Peyer's patch (tissue), 4 donors: ENCODE data around the gene PRG2. TPM values are rescaled to one million over a fixed set of nuclear protein-coding genes. Genes with fewer than 3 reads are reported as not detected.

Source experiments
- DNase-seq, 3 donors: peaks; one replicate each; pipeline ENCODE4 v3.0.0-alpha.2; 2017 to 2019
- H3K27ac ChIP-seq, 4 donors: fragments of 200-600 bp; sonication (generic); one replicate each; pipeline ENCODE4 v1.5.1; 2016 to 2019
- H3K27me3 ChIP-seq, 2 donors: fragments of 200-600 bp; sonication (generic); one replicate each; pipeline ENCODE4 v1.5.1; 2019
- H3K36me3 ChIP-seq, 3 donors: fragments of 200-600 bp; sonication (generic); one replicate each; pipeline ENCODE4 v1.5.1; 2016 to 2019
- H3K4me1 ChIP-seq, 4 donors: fragments of 200-600 bp; sonication (generic); one replicate each; pipeline ENCODE4 v1.5.1; 2016 to 2019
- H3K4me3 ChIP-seq, 4 donors: fragments of 200-600 bp; sonication (generic); 1 replicate in 3 of 4; 2 replicates in 1 of 4; pipeline ENCODE4 v1.5.1; 2016 to 2019; ENCODE audit warnings: mild to moderate bottlenecking in 1 of 4
- H3K9me3 ChIP-seq, 4 donors: fragments of 200-600 bp; sonication (generic); one replicate each; pipeline ENCODE4 v1.5.1; 2016 to 2019; ENCODE audit warnings: mild to moderate bottlenecking in 1 of 4
- POLR2A ChIP-seq, 2 donors: fragments of 450-650 bp; IDR thresholded peaks; one replicate each; pipeline ENCODE4 v1.5.1; 2017; ENCODE audit warnings: antibody characterized with exemption in 2 of 2, mild to moderate bottlenecking in 2 of 2, moderate library complexity in 2 of 2
- total RNA-seq, 4 donors: library from RNA; depleted of rRNA; stranded (reverse); fragments of >200 nt; gene quantifications; one replicate each; pipeline ENCODE4 v1.1.0, GENCODE V29; 2016
- TF ChIP-seq, protein P1 (sequence below), 6 experiments: fragments of 450-650 bp in 4 of 6; fragments of 200-600 bp in 2 of 6; sonication (generic) in 1 of 6; IDR thresholded peaks; one replicate each; pipeline ENCODE4 v1.5.1; 2017 to 2019; ENCODE audit warnings: antibody characterized with exemption in 6 of 6, mild to moderate bottlenecking in 3 of 6, moderate library complexity in 1 of 6

The PRG2 gene
- total RNA-seq, 4 donors from 2014 or later = not detected

- H3K36me3 ChIP-seq = peaks cover 0 to 31% (median 0%) of the 10 kb centered on the region in 3 donors
- H3K4me1 ChIP-seq = no peaks in the 10 kb centered on the region
- no peak for TF ChIP-seq POLR2A (IDR thresholded peaks at IDR 0.05)
- TF ChIP-seq, protein P1, sequence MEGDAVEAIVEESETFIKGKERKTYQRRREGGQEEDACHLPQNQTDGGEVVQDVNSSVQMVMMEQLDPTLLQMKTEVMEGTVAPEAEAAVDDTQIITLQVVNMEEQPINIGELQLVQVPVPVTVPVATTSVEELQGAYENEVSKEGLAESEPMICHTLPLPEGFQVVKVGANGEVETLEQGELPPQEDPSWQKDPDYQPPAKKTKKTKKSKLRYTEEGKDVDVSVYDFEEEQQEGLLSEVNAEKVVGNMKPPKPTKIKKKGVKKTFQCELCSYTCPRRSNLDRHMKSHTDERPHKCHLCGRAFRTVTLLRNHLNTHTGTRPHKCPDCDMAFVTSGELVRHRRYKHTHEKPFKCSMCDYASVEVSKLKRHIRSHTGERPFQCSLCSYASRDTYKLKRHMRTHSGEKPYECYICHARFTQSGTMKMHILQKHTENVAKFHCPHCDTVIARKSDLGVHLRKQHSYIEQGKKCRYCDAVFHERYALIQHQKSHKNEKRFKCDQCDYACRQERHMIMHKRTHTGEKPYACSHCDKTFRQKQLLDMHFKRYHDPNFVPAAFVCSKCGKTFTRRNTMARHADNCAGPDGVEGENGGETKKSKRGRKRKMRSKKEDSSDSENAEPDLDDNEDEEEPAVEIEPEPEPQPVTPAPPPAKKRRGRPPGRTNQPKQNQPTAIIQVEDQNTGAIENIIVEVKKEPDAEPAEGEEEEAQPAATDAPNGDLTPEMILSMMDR (IDR thresholded peaks at IDR 0.05) = no peak
- no peaks in the 10 kb centered on the region for H3K27me3 ChIP-seq
- H3K27ac ChIP-seq = no peak overlapping the region
- no peak overlapping the region for H3K4me3 ChIP-seq
- no peak for DNase-seq
- no peaks in the 10 kb centered on the region for H3K9me3 ChIP-seq
Measured at GRCh38 chr11:57409321-57410100, 19.1 kb upstream of the PRG2 start.

DNA sequence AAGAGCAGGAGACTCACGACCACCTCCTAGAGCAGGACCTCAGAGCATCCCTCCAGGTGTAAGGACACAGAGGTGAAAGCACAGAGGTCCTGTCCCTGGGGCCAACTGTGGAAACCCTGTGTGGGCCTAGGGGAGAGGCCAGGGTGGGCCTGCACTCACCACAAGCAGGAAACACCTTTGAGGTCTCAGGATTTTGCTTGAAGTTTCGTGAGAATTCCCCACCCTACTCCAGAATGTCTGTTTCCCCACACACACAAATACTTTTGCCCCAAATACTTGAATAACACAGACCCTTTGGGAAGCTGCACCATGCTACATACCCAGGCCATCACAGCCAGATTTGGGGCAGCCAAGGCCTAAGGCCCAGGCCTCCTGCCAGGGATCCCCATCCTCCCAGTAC is 18.3 kb upstream of the PRG2 start:
- Histone ChIP-seq H3K36me3 (peaks cover 0 to 25% (median 0%) of the 10 kb centered on the region in 3 donors), H3K27me3 (no peaks in the 10 kb centered on the region), H3K9me3 (no peaks in the 10 kb centered on the region), H3K4me1 (no peaks in the 10 kb centered on the region), H3K27ac (no peak overlapping the region), H3K4me3 (no peak overlapping the region)
- DNase-seq = no peak
- TF ChIP-seq POLR2A (IDR thresholded peaks at IDR 0.05) = no peak
- TF ChIP-seq, protein P1 (IDR thresholded peaks at IDR 0.05) = no peak

- TF ChIP-seq, protein P1 (IDR thresholded peaks at IDR 0.05) = no peak
- Histone ChIP-seq H3K4me1 (no peaks in the 10 kb centered on the region), H3K4me3 (no peak overlapping the region), H3K27me3 (no peaks in the 10 kb centered on the region), H3K27ac (no peak overlapping the region), H3K9me3 (no peaks in the 10 kb centered on the region), H3K36me3 (peaks cover 0 to 21% (median 0%) of the 10 kb centered on the region in 3 donors)
- DNase-seq = no peak
Measured at GRCh38 chr11:57407941-57408475, 17.6 kb upstream of the PRG2 start.

GRCh38 chr11:57407010-57407920 is 16.8 kb upstream of the PRG2 start:
- H3K27me3 ChIP-seq = no peaks in the 10 kb centered on the region
- TF ChIP-seq POLR2A (IDR thresholded peaks at IDR 0.05) = no peak
- TF ChIP-seq, protein P1 (IDR thresholded peaks at IDR 0.05) = no peak
- H3K4me1 ChIP-seq = no peaks in the 10 kb centered on the region
- no peak for DNase-seq
- no peak overlapping the region for H3K4me3 ChIP-seq
- peak overlapping the region in 1 of 4 donors; percentile 19 for H3K27ac ChIP-seq
- no peaks in the 10 kb centered on the region for H3K9me3 ChIP-seq
- peaks cover 0 to 21% (median 0%) of the 10 kb centered on the region in 3 donors for H3K36me3 ChIP-seq

DNA sequence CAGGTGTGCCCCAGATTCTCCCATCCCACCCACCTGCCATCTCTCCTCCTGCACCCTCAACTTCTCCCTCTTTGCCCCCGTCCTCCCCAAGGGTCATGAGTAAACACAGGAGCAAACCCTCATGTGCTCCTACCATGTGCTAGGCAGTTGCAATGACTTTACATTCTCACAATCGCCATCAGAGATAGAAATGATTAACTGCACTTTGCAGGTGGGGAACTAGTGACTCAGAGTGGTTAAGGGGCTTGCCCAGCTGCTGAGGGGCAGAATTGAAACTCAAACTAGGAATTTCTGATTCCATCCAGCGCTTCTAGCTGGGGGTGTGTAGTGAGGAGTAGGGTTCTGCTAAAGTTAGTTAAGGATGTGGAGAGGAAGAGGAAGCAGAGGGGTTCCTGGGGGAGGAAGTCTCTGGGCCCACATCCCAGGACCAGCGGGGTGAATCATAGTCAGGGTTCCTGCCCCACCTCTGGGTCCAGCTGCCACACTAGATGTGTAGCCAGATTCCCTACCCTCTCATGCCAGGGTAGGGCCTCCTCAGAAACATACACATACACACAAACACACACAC is 16.0 kb upstream of the PRG2 start:
- Histone ChIP-seq H3K27me3 (no peaks in the 10 kb centered on the region), H3K27ac (no peak overlapping the region), H3K4me3 (no peak overlapping the region), H3K4me1 (no peaks in the 10 kb centered on the region), H3K9me3 (no peaks in the 10 kb centered on the region), H3K36me3 (peaks cover 0 to 21% (median 0%) of the 10 kb centered on the region in 3 donors)
- no peak for TF ChIP-seq POLR2A (IDR thresholded peaks at IDR 0.05)
- TF ChIP-seq, protein P1 (IDR thresholded peaks at IDR 0.05) = no peak
- DNase-seq = no peak
